IPS DF 19.7 (cell line): Measurements from ENCODE around the gene HYDIN.
"Not testable (repeated sequence)": the region's sequence is repeated elsewhere in the genome, so short reads cannot be mapped to it uniquely, and the experiment has no call there.

Experiments
- DNase-seq: peaks from one replicate; pipeline ENCODE4 v3.0.0-alpha.2; 2013; ENCODE audit warnings: low read depth, low spot score

Gene HYDIN

DNA sequence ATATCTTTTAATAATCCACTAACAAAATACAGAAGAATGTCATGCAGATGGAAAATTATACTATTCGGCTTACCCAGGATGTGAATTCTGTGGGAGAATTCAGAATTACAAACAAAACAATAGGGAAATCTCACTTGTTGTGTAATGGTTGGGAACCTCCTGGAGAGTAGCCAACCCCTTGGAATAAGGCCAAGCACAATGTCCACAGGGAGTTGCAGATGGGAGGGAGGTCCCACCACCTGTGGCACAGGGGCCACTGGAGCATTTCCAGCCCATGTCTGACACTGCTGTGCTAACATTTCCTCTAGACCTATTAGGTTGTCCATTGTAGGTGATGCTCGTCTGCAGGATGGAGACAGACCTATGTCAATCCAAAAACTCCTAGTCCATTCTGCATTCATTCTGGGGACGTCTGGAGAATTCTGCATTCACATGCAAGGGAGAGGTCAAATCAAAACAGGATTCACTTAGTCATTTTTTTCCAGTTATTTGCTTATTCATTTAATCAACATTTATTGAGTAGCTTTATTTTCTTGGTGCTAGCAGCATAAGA is 120.8 kb downstream of the HYDIN start:
- DNase-seq = not testable (repeated sequence)

GRCh38 chr16:71105881-71106280 is 124.6 kb downstream of the HYDIN start:
- not testable (repeated sequence) for DNase-seq

DNA sequence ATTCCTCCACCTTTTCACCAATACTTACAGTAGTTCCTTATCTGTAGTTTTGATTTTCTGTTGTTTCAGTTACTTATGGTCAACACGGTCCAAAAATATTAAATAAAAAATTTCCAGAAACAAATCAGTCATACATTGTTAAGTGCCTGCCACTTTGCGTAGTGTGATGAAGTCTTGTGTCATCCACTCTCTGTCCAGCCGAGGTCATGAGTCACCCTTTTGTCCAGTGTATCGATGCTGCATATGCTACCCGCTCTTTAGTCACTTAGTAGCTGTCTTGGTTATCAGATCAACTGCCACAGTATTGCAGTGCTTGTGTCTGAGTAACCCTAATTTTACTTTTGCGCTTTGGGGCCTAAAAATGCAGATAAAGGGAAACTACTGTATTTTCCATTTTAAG is 146.9 kb downstream of the HYDIN start:
- not testable (repeated sequence) for DNase-seq

DNA sequence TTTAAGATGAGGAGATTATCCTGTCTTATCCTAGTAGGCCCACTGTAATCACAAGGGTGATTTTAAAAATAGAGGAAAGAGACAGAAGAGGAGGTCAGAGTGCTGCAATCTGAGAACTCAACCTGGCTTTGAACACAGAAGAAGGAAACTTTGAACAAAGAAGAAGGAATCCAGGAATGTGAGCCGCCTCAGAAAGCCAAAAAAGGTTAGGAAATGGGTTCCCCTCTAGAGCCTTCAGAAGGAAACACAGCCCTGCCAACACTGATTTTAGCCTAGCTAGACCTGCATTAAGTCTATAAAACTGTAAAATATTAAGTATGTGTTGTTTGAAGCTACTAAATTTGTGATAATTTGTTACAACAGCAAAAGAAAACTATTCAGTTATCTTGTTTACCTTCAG is 149.7 kb downstream of the HYDIN start:
- DNase-seq = not testable (repeated sequence)

DNA sequence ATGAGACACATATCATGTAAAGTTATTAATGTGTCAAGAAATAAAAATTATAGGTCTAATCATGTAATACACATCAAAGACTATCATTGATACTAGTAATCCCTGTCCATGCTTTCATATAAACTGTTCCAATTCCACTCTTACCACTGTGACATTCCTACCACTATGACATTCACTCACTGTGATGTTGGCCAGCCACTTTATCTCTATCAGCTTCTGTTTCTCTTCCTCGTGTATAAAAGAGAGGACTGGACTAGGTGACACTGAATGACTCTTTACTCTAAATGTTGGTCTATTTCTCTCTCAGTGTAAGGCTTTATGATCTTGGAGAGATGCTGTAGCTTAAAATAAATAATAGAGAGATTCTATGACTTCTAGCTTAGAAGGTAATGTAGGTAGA is 150.3 kb downstream of the HYDIN start:
- not testable (repeated sequence) for DNase-seq

GRCh38 chr16:71070651-71071050 is 159.9 kb downstream of the HYDIN start:
- not testable (repeated sequence) for DNase-seq

GRCh38 chr16:71069842-71070241 is 160.7 kb downstream of the HYDIN start:
- not testable (repeated sequence) for DNase-seq

- DNase-seq = not testable (repeated sequence)
Measured at GRCh38 chr16:71053897-71054609, 176.5 kb downstream of the HYDIN start.

- not testable (repeated sequence) for DNase-seq
Measured at GRCh38 chr16:71050307-71050706, 180.2 kb downstream of the HYDIN start.

- not testable (repeated sequence) for DNase-seq
Measured at GRCh38 chr16:71039368-71040111, 191.0 kb downstream of the HYDIN start.

DNA sequence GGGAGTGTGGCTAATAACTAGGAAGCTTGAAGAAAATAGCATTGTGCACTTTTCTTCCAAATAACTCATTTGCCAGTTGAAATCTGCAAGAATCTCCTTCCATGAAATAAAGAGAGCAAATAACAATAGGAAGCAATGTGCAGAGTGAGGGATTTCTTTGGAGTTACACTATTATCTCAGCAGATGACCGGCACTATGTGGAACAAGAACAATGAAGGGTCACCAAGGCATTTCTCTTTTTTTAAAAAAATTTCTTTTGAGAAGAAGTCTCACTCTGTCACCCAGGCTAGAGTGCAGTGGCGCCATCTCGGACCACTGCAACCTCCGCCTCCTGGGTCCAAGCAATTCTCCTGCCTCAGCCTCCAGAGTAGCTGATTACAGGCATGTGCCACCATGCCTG is 192.1 kb downstream of the HYDIN start:
- DNase-seq = not testable (repeated sequence)

- not testable (repeated sequence) for DNase-seq
Measured at GRCh38 chr16:71037987-71038386, 192.5 kb downstream of the HYDIN start.

GRCh38 chr16:71028032-71028727 is 202.3 kb downstream of the HYDIN start:
- DNase-seq = peak; percentile 93

GRCh38 chr16:71027511-71027910 is 203.0 kb downstream of the HYDIN start:
- not testable (repeated sequence) for DNase-seq

DNA sequence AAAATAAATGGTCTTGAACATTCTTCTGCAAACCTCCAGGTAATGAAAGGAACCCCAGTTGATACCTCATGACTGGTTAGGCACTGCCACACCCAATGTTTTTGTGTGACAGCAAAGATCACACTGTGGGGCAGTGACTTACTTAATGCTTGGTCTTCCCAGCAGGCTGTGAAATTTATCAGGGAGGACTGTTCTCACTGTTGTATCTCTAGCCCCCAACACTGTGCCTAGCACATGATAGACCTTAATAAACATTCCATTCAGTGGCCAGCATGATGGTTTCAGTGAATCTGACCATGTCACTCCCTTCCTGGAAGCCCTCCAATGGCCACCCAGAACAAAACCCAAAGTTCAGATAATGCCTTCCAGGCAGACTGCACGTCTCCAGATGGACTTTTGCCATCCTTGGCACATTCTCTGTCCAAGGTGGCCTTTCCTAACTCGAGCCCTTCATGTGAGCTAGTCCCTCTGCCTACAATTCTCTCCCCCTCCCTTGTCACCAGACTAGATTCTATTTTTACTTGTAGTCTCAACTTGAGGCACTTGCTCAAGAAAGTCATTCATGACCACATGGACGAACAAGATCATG is 206.6 kb downstream of the HYDIN start:
- not testable (repeated sequence) for DNase-seq

GRCh38 chr16:71021961-71022537 is 208.5 kb downstream of the HYDIN start:
- not testable (repeated sequence) for DNase-seq

DNA sequence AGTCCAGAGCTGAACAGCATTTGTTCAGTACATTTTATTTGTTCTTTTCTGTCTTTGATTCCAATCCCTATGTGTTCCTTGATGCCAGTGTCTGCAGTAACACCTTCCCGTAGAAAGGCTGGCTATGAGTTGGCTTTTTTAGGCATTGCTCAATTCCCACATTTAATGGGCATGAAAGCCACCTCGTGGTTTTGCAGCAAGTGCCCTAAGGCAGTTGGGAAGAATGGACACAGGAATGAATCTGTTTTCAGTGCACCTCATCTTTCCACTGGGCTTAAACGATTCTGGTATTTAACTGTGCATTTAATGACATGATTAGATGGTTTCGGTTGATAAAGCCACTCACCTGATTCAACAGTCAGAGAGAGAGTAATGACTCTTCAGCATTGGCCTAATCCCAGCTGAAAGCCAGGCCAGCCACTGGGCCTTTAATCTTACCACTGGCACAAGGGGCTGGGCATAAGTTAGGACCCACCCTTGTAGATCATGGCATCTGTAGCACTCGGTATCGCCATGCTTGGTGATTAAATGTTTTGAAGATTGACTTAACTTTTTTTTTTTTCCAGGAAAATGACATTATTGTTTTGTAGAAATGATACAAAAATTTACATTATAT is 211.3 kb downstream of the HYDIN start:
- DNase-seq = not testable (repeated sequence)

DNA sequence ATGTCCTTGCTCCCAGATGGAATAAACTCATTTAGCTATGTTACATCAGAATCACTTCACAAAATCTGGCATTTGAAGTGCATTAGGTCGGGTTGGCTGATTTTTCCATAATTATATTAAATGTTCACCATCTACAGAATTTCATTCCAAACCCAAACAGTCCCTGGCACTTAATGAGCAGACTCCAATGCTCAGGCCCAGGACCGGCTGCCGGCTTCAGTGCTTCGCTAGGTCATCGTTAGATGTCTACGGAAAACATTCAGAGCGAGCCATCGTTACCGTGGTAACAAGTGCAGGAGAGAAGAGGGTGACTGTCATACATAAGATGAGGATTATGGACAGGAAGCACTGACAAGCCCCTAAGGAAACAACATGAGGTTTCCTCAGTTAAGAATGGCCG is 215.1 kb downstream of the HYDIN start:
- DNase-seq = not testable (repeated sequence)

GRCh38 chr16:71009440-71010223 is 220.9 kb downstream of the HYDIN start:
- DNase-seq = peak; percentile 17

- not testable (repeated sequence) for DNase-seq
Measured at GRCh38 chr16:71006516-71006915, 224.0 kb downstream of the HYDIN start.
